ENCODE results near the gene DNAJC6.

DNAJC6 gene

GRCh38 chr1:65292861-65293593 is 16.3 kb upstream of the DNAJC6 start:
- no peak for DNase-seq (ENCODE audit: low read depth in 2 of 2)

- DNase-seq (ENCODE audit: low read depth in 2 of 2) = no peak
These were observed 11.6 kb upstream of the DNAJC6 start for GRCh38 chr1:65297706-65298105.

DNA sequence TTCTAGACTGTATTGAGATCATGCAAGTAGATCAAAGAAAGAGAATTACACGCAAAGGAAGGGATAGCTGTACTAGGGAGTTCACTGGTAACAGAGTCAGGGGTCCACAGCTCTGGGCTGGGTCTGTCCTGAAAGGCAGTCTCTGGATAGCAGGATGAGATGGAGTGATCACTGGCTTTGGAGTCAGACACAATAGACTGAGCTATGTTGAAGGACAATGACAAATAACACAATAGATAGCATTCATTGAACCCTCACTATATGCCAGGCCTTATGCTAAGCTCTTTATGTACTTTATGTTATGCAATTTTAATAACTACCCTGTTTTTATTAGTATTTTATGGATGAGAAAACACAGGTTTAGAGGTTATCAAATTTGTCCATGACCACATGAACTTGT is 10.0 kb upstream of the DNAJC6 start:
- DNase-seq (ENCODE audit: low read depth in 2 of 2) = no peak

- DNase-seq (ENCODE audit: low read depth in 2 of 2) = no peak
These were observed 501 bp upstream of the DNAJC6 start for GRCh38 chr1:65308781-65309303.

DNA sequence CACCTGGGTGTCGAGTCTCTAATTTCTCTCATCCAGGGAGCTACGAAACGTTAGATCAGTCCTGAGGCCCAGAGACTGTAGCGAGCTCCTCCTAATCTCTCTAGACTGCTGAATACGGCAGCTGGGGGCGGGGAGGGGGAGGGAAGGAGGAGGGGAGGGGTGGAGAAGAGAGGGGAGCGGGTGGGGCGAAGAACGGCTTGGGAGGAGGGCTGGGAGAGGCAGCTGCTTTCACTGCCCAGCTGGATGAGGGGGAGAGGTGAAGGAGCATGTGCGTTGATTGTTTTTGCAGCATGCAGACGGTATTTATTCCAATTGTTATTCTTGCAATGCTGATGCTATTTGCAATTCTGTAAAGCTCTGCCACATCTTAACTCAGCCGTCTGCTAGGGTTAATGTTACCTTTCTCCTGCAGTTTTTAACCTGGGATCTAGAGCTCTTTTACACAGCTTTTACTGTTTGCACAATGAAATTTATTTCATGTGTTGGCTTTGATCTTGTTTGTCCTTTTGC is 790 bp downstream of the DNAJC6 start:
- no peak for DNase-seq (ENCODE audit: low read depth in 2 of 2)

- DNase-seq (ENCODE audit: low read depth in 2 of 2) = no peak
These were observed 2.4 kb downstream of the DNAJC6 start for GRCh38 chr1:65311760-65312159.

DNA sequence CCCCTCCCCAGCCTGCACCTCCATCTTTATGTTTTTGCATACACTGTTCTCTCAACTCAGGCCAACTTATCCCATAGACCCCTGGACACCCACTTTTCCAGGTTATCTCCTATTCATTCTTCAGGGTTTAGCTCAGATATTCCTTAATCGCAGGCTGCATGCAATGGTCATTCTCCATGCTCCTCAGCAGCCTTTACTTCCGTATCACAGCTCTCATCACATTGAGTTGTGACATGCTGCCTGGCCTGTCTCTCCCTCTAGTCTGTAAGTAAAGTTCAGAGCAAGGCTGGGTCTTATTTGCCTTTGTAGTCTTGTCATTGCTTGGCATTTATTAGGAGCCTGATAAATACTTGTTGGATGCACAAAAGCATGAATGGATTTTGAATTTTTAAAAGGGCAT is 6.9 kb downstream of the DNAJC6 start:
- no peak for DNase-seq (ENCODE audit: low read depth in 2 of 2)

DNA sequence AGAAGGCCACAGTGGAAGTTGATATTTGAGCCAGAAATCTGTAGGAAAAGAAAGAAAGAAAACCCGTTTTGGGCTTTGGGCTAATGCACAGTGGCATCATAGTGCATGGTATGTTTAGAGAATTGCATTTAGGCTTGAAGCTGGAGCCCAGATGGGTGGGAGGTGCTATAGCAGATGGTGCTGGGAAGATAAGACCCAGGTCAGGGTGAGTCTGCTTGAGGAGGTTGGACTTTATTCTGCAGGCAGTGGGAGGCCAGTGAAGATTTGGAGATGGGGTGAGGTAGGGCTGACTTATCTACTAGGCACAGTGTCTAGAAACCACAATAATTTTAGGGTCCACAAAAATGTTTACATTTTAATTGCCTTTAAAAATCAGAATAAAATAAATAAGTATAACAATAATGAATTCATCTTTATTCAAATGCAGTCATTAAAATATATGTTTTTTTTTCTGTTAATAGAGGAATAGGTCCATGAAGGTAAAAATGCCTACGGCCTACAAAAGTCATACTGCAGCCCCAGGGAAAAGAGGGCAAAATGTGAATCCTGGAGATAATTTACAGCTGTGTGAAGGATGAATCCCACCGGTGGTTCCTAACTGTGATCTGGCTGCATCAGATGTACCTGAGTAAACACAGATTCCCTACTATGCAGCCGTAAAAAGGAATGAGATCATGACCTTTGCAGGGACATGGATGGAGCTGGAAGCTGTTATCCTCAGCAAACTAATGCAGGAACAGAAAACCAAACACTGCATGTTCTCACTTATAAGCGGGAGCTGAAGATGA is 8.7 kb downstream of the DNAJC6 start:
- no peak for DNase-seq (ENCODE audit: low read depth in 2 of 2)

GRCh38 chr1:65319141-65319540 is 9.8 kb downstream of the DNAJC6 start:
- DNase-seq (ENCODE audit: low read depth in 2 of 2) = no peak

DNA sequence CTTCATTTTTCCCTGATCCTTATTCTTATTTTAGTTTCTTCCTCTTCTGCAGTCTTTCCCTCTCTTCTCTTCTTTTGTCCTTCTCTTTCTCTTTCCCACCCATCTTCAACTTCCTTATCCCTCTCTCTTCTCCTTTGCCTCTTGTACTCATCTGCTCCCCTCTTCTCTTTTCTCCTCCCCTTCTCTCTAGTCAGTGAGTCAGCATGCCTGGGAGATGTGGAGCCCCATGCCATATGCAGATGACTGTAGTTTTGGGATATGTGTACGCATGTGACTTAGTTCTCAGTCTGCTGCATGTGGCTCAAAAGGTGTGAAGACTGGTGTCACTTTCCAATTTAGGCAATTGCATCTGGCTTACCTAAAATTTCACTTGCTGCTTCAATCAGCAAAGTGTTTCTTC is 10.4 kb downstream of the DNAJC6 start:
- no peak for DNase-seq (ENCODE audit: low read depth in 2 of 2)

DNA sequence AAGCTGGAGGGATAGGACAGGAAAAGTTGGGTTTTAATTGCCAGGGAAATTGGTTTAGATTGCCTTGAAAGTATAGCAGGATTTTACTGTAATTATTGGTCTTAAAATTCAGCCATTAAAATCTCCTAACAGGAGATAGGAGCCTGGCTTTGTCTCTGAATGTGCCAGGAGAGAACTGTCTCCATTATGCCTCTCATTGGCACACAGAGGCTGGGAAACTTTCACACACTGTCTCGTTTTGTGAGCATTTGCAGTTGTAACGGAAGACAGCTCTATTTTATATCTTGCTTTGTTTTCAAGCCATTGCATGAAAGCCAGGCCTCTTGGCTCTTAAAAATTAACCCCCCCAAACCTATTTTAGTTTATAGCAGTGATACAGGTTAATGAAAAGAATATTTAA is 12.5 kb downstream of the DNAJC6 start:
- DNase-seq (ENCODE audit: low read depth in 2 of 2) = no peak

GRCh38 chr1:65323246-65323645 is 13.9 kb downstream of the DNAJC6 start:
- DNase-seq (ENCODE audit: low read depth in 2 of 2) = no peak

- no peak for DNase-seq (ENCODE audit: low read depth in 2 of 2)
These were observed 20.7 kb downstream of the DNAJC6 start for GRCh38 chr1:65330021-65330420.

DNA sequence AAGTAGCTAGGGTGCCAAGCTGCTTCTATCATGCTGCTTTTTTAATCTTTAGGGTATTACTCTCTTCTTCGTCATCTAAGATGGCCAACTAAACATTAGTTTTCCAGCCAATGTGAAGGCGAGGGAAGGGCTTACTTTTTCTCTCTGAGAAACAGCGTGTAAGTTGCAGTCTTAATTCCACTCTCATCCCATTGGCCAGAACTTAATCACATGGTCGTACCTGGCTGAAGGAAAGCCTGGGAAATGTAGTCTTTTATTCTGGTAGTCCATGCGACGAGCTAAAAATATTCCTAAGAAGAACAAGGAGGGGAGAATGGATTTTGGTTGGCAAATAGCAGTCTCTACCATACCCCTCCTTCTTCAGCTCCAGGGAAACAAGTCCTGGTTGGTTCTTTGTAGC is 21.5 kb downstream of the DNAJC6 start:
- no peak for DNase-seq (ENCODE audit: low read depth in 2 of 2)

GRCh38 chr1:65332821-65333220 is 23.5 kb downstream of the DNAJC6 start:
- no peak for DNase-seq (ENCODE audit: low read depth in 2 of 2)

GRCh38 chr1:65334081-65334480 is 24.7 kb downstream of the DNAJC6 start:
- DNase-seq (ENCODE audit: low read depth in 2 of 2) = no peak

DNA sequence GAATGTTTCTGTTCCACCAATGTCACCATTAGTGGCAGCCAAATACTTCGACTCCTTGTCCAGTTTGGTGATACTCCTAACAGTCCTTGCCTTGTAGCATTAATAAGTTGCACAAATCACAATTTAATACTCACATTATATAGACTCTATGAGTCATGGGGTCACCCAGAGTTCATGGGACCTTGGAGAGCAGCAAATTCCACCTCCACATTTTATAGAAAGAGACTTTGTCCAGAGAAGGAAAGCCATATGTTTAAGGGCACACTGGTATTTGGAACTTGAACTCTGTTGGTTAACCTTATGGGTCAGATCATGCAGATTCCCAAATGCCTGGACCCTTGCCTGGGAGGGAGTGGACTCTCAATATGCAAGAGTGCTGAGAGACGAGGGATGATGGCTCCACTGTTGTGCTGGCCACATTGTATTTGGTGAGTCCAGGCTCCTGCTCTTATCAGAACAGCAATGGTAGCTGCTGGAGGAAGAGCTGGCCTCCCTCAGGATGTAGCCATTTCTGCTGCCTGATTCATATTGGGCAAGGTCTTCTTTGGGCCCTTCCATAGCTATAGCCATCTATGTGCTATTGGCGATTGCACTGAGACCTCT is 30.6 kb downstream of the DNAJC6 start:
- no peak for DNase-seq (ENCODE audit: low read depth in 2 of 2)

GRCh38 chr1:65341381-65341780 is 32.0 kb downstream of the DNAJC6 start:
- no peak for DNase-seq (ENCODE audit: low read depth in 2 of 2)

DNA sequence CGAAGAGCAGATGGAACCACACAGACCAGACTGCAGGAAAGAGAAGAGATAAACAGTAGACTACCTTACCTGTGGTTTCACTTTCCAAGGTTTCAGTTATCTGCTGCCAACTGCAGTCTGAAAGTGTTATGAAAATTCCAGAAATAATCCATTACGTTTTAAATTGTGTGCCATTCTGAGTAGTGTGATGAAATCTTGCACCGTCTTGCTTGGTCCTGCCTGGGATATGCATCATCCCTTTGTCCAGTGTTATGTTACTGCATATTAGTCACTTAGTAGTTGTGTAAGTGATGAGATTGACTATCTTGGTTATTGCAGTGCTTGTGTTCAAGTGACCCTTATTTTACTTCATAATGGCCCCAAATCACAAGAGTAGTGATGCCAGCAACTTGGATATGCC is 33.9 kb downstream of the DNAJC6 start:
- DNase-seq (ENCODE audit: low read depth in 2 of 2) = no peak

DNA sequence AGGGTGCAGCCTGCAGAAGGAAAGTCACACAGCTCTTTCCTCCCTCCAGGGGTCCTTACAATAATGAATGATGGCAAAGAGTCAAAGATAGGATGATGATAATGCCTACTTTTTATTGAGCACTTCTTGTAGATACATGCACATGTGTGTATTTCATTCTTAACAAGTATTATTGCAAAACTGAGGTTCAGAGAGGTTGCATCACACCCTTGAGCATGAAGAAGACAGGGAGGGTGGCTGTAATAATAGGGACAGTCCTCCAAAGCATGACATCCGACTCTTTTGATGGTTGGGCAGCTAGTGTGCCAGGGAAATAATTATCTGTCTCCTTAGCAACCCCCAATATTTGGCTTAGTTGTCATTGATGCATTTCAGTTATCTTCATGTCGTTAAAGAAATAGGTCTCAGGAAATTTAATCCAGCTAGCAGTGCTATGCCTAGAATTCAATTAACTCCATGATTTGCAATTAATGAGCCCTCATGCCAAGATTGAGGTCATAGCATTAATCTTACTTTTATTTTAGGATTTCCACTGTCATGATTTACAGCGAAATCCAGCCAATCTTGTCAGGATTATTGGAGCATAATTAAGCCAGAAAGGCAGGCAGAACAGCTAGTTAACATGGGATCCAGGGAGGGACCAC is 35.0 kb downstream of the DNAJC6 start:
- DNase-seq (ENCODE audit: low read depth in 2 of 2) = no peak

DNA sequence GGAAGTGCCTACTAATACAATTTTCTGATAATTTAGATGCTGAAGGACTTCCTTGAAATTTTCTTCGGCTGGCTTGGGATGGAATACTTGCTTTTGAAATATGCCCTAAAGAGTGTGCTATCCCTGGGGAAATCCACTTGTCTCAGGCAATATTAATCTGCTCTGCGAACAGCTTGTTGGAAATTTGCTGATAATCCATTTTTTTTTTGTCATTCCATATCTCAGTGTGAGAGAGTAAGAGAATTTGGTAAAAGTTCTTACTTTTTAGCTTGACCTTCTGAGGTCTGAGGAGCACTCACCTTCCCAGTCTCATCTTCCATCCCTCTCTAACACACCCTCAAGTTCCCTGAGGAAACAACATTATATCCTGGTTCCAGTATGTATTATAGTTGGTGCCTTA is 36.8 kb downstream of the DNAJC6 start:
- no peak for DNase-seq (ENCODE audit: low read depth in 2 of 2)
